ENCODE data around the gene TMEM40.

The TMEM40 gene, protein sequence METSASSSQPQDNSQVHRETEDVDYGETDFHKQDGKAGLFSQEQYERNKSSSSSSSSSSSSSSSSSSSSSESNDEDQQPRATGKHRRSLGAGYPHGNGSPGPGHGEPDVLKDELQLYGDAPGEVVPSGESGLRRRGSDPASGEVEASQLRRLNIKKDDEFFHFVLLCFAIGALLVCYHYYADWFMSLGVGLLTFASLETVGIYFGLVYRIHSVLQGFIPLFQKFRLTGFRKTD

DNA sequence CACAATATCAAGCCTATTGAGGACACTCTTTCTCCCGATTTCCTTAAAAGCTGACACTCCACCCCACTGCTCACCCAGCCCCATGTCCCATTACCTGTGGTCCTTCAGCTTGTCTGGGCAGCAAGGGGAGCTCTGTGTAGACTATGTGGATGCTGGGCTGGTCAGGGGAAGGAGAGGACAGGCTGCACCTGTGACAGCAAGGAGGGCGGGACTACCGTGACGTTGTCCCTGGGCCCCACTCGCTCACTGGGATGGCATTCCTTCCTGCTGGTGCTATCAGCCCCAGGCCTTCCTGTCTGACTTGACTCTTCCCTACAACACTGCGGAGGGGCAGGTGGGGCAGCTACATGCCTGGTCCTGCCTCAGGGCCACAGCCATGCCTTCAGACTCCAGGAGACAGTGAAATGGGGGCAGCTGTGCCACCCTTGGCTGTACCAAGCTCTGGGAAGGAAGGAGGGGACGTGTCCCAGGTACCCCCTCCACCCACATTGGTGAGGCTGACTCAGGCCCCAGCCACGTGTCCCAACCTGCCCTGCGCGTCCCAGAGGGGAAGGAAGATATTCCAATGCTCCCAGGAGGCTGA, at the start of gene TMEM40:
TSS of gene TMEM40 (minus strand) at position 163 of the 583 bp plus-strand sequence. CDS start 9,427 bp downstream, outside the sequence.
- DNase-seq (ENCODE audit: low spot score) = no peak
- in situ Hi-C loops (cut with MboI; ENCODE audit: low pct_unique_long_range_greater_than_20kb, low sequenced_read_pairs, unreplicated experiment) = no loop called here
- TF ChIP-seq, protein P1, sequence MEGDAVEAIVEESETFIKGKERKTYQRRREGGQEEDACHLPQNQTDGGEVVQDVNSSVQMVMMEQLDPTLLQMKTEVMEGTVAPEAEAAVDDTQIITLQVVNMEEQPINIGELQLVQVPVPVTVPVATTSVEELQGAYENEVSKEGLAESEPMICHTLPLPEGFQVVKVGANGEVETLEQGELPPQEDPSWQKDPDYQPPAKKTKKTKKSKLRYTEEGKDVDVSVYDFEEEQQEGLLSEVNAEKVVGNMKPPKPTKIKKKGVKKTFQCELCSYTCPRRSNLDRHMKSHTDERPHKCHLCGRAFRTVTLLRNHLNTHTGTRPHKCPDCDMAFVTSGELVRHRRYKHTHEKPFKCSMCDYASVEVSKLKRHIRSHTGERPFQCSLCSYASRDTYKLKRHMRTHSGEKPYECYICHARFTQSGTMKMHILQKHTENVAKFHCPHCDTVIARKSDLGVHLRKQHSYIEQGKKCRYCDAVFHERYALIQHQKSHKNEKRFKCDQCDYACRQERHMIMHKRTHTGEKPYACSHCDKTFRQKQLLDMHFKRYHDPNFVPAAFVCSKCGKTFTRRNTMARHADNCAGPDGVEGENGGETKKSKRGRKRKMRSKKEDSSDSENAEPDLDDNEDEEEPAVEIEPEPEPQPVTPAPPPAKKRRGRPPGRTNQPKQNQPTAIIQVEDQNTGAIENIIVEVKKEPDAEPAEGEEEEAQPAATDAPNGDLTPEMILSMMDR (IDR thresholded peaks at IDR 0.05; ENCODE audit: extremely low read depth, insufficient read depth, missing control alignments) = no peak

- no peak for DNase-seq (ENCODE audit: low spot score)
- TF ChIP-seq, protein P1 (IDR thresholded peaks at IDR 0.05; ENCODE audit: extremely low read depth, insufficient read depth, missing control alignments) = no peak
- in situ Hi-C loops (cut with MboI; ENCODE audit: low pct_unique_long_range_greater_than_20kb, low sequenced_read_pairs, unreplicated experiment) = no loop called here
Measured at GRCh38 chr3:12808587-12808986, 49.5 kb upstream of the TMEM40 start.

GRCh38 chr3:12807601-12808359, 48.7 kb upstream of the TMEM40 start:
- TF ChIP-seq, protein P1 (IDR thresholded peaks at IDR 0.05; ENCODE audit: extremely low read depth, insufficient read depth, missing control alignments) = no peak
- no peak for DNase-seq (ENCODE audit: low spot score)
- in situ Hi-C loops (cut with MboI; ENCODE audit: low pct_unique_long_range_greater_than_20kb, low sequenced_read_pairs, unreplicated experiment) = no loop called here

- DNase-seq (ENCODE audit: low spot score) = no peak
- in situ Hi-C loops (cut with MboI; ENCODE audit: low pct_unique_long_range_greater_than_20kb, low sequenced_read_pairs, unreplicated experiment) = no loop called here
- TF ChIP-seq, protein P1 (IDR thresholded peaks at IDR 0.05; ENCODE audit: extremely low read depth, insufficient read depth, missing control alignments) = no peak
Measured at GRCh38 chr3:12807066-12807465, 48.0 kb upstream of the TMEM40 start.

DNA sequence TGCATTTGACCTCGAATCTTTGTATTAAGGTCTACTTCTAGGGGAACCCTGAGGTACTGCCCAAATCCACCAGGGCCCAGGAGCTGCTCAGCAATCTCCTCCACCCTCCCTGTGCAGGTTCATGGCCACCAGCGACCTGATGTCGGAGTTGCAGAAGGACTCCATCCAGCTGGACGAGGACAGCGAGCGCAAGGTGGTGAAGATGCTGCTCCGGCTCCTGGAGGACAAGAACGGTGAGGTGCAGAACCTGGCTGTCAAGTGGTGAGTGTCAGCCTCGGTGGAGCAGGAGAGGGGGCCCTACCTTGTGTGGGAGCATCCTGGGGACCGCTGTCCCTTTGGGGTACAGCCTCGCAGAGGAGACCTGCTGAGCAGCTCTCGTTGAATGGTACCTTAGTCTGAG, 44.3 kb upstream of the TMEM40 start:
- DNase-seq (ENCODE audit: low spot score) = no peak
- in situ Hi-C loops (cut with MboI; ENCODE audit: low pct_unique_long_range_greater_than_20kb, low sequenced_read_pairs, unreplicated experiment) = no loop called here
- TF ChIP-seq, protein P1 (IDR thresholded peaks at IDR 0.05; ENCODE audit: extremely low read depth, insufficient read depth, missing control alignments) = no peak

GRCh38 chr3:12799525-12800440, 40.7 kb upstream of the TMEM40 start:
- in situ Hi-C loops (cut with MboI; ENCODE audit: low pct_unique_long_range_greater_than_20kb, low sequenced_read_pairs, unreplicated experiment) = no loop called here
- DNase-seq (ENCODE audit: low spot score) = no peak
- TF ChIP-seq, protein P1 (IDR thresholded peaks at IDR 0.05; ENCODE audit: extremely low read depth, insufficient read depth, missing control alignments) = no peak
